ENCODE data around the gene IFT80. TPM values are rescaled to one million over a fixed set of nuclear protein-coding genes. Genes with fewer than 3 reads are reported as not detected.

IFT80 gene
- polyA plus RNA-seq, 1 of the 3 experiments (the other 2 are of a cell fraction): 10.5 TPM

- TF ChIP-seq, protein P1, sequence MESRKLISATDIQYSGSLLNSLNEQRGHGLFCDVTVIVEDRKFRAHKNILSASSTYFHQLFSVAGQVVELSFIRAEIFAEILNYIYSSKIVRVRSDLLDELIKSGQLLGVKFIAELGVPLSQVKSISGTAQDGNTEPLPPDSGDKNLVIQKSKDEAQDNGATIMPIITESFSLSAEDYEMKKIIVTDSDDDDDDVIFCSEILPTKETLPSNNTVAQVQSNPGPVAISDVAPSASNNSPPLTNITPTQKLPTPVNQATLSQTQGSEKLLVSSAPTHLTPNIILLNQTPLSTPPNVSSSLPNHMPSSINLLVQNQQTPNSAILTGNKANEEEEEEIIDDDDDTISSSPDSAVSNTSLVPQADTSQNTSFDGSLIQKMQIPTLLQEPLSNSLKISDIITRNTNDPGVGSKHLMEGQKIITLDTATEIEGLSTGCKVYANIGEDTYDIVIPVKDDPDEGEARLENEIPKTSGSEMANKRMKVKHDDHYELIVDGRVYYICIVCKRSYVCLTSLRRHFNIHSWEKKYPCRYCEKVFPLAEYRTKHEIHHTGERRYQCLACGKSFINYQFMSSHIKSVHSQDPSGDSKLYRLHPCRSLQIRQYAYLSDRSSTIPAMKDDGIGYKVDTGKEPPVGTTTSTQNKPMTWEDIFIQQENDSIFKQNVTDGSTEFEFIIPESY (IDR thresholded peaks at IDR 0.05; ENCODE audit: borderline replicate concordance, low read depth): no peak
- no peak for TF ChIP-seq ELF1 (IDR thresholded peaks at IDR 0.05)
- TF ChIP-seq FOSL2 (IDR thresholded peaks at IDR 0.05; ENCODE audit: borderline replicate concordance, low read depth): no peak
Observed at GRCh38 chr3:160291290-160291908, 107.6 kb downstream of the IFT80 start (continued).

GRCh38 chr3:160287666-160288065, 111.4 kb downstream of the IFT80 start:
- no peak for DNase-seq
- Histone ChIP-seq H2AFZ (ENCODE audit: low read depth) (no peak overlapping the region), H3K9me2 (no peaks in the 10 kb centered on the region), H3K4me3 (ENCODE audit: low read depth in 2 of 2, low read length in 1 of 2) (no peak overlapping the region), H3K27me3 (ENCODE audit: insufficient read depth) (no peaks in the 10 kb centered on the region), H3F3A (replicated peaks; ENCODE audit: insufficient read depth) (no peaks in the 10 kb centered on the region), H3K4me2 (no peak overlapping the region), H3K79me2 (ENCODE audit: insufficient read depth) (no peaks in the 10 kb centered on the region), H3K36me3 (replicated peaks in 1 of 2; ENCODE audit: control insufficient read depth in 1 of 2, insufficient read depth in 2 of 2, low read length in 1 of 2) (peaks cover 0 to 8% of the 10 kb centered on the region in 2 experiments), H3K9me3 (no peaks in the 10 kb centered on the region), H3K9ac (no peak overlapping the region), H4K20me1 (ENCODE audit: insufficient read depth) (no peaks in the 10 kb centered on the region), H3K27ac (ENCODE audit: low read depth in 2 of 2, low read length in 1 of 2) (no peak overlapping the region), H3K4me1 (ENCODE audit: control insufficient read depth in 1 of 2, insufficient read depth in 2 of 2, low read depth in 1 of 2, low read length in 1 of 2) (no peaks in the 10 kb centered on the region; a peak in 1 of 4 replicates)
- 100% methylated on average over 1 of the region's 1 CpG for WGBS (ENCODE audit: low lambda C conversion rate)
- ChIA-PET CTCF (interaction anchor here (1.5 kb wide), 1 partner anchor 125 kb away, joined by 4 read pairs; no protein-coding TSS in a partner anchor), POLR2A (no interaction called here)
- TF ChIP-seq FOSL2 (IDR thresholded peaks at IDR 0.05; ENCODE audit: borderline replicate concordance, low read depth) (no peak), JUND (IDR thresholded peaks at IDR 0.05) (no peak), EZH2phosphoT487 (IDR thresholded peaks at IDR 0.05; ENCODE audit: borderline replicate concordance, low read depth) (no peak), POLR2AphosphoS5 (IDR thresholded peaks at IDR 0.05; ENCODE audit: low read depth, low read length) (no peak), RAD21 (IDR thresholded peaks at IDR 0.05; ENCODE audit: low read length) (no peak), TCF12 (IDR thresholded peaks at IDR 0.05) (no peak), SIN3A (IDR thresholded peaks at IDR 0.05; ENCODE audit: borderline replicate concordance, low read depth, low read length) (no peak), CHD2 (IDR thresholded peaks at IDR 0.05; ENCODE audit: low read length, partially characterized antibody) (no peak), RFX5 (IDR thresholded peaks at IDR 0.05; ENCODE audit: low read length) (no peak), SMC3 (IDR thresholded peaks at IDR 0.05; ENCODE audit: low read depth, low read length) (no peak), MEF2A (IDR thresholded peaks at IDR 0.05; ENCODE audit: borderline replicate concordance, low read depth) (no peak), FOXJ3 (CRISPR knock-in tag; IDR thresholded peaks at IDR 0.05) (no peak), GABPA (IDR thresholded peaks at IDR 0.05; ENCODE audit: low read depth) (no peak), IRF3 (IDR thresholded peaks at IDR 0.05; ENCODE audit: low read depth, low read length) (no peak), MXI1 (IDR thresholded peaks at IDR 0.05; ENCODE audit: low read depth, low read length) (no peak), TEAD4 (IDR thresholded peaks at IDR 0.05; ENCODE audit: borderline replicate concordance, insufficient read depth) (no peak)
- TF ChIP-seq, protein P2, sequence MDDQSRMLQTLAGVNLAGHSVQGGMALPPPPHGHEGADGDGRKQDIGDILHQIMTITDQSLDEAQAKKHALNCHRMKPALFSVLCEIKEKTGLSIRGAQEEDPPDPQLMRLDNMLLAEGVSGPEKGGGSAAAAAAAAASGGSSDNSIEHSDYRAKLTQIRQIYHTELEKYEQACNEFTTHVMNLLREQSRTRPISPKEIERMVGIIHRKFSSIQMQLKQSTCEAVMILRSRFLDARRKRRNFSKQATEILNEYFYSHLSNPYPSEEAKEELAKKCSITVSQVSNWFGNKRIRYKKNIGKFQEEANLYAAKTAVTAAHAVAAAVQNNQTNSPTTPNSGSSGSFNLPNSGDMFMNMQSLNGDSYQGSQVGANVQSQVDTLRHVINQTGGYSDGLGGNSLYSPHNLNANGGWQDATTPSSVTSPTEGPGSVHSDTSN (IDR thresholded peaks at IDR 0.05): no peak
- TF ChIP-seq, protein P3, sequence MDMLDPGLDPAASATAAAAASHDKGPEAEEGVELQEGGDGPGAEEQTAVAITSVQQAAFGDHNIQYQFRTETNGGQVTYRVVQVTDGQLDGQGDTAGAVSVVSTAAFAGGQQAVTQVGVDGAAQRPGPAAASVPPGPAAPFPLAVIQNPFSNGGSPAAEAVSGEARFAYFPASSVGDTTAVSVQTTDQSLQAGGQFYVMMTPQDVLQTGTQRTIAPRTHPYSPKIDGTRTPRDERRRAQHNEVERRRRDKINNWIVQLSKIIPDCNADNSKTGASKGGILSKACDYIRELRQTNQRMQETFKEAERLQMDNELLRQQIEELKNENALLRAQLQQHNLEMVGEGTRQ (IDR thresholded peaks at IDR 0.05; ENCODE audit: borderline replicate concordance, low read depth, low read length): no peak
